Upper lobe of right lung (tissue), 1 donor: ENCODE results near the gene SRXN1. TPM values are rescaled to one million over a fixed set of nuclear protein-coding genes. Genes with fewer than 3 reads are reported as not detected.

Source experiments
- ATAC-seq: fragments of 200-7000 bp; cut with Tn5 transposase; one replicate; pipeline ENCODE4 v1.9.1; 2020; ENCODE audit warnings: mild to moderate bottlenecking, moderate library complexity
- DNase-seq: peaks from one replicate; pipeline ENCODE4 v3.0.0-alpha.2; 2020
- H3K27ac ChIP-seq: fragments of 200-600 bp; one replicate; pipeline ENCODE4 v1.8.0; 2022
- H3K27me3 ChIP-seq: fragments of 200-600 bp; one replicate; pipeline ENCODE4 v1.8.0; 2022; ENCODE audit warnings: mild to moderate bottlenecking
- H3K36me3 ChIP-seq: fragments of 200-600 bp; one replicate; pipeline ENCODE4 v1.8.0; 2022
- H3K4me1 ChIP-seq: fragments of 200-600 bp; one replicate; pipeline ENCODE4 v1.8.0; 2022
- H3K4me3 ChIP-seq: fragments of 200-600 bp; one replicate; pipeline ENCODE4 v1.8.0; 2022; ENCODE audit warnings: mild to moderate bottlenecking
- H3K9me3 ChIP-seq: fragments of 200-600 bp; one replicate; pipeline ENCODE4 v1.8.0; 2022
- intact Hi-C: fragments of 100-400 bp; cut with DNase I; formaldehyde crosslinking; loops from one replicate; pipeline ENCODE4 v1.11.0; 2022
- total RNA-seq: library from RNA; stranded (reverse); fragmentation: NEBNext Ultra II Directional; extraction: Animal tissue kit (Norgen Biotek cat#: 25700); gene quantifications from one replicate; pipeline ENCODE4 v1.2.1, GENCODE V29; 2021
- TF ChIP-seq, protein P1 (sequence below): fragments of 200-600 bp; IDR thresholded peaks from one replicate; pipeline ENCODE4 v1.8.0; 2022; ENCODE audit warnings: antibody characterized with exemption
- donor health status: DM: no; HTN: yes; CAD: no; lungs with severe emphysema.

Gene SRXN1
- total RNA-seq, 1 donor from 2014 or later = 41.2 TPM

DNA sequence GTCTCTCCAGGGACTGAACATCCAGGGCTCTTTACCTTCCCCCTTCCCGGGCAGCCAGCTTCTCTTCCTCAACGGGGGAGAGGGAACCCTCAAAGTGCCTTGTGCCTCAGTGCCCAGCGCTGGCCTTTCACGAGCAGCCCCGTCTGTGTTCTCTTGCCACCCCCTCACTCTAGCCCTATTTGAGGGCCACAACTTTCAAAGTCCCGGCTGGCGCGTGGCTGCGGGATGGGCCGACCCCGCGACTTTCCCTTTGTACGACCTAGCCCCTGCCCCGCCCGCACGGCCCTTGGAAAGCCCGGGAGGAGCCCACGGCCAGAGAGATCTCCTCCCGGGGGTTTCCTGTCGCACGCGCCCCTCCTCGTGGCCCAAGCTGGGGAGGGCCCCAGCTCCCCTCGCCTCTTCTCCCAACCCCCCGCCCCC lies 22.0 kb upstream of the SRXN1 start:
- no peaks in the 10 kb centered on the region for H3K9me3 ChIP-seq
- ATAC-seq (no peak), DNase-seq (no peak)
- no peak overlapping the region for H3K4me3 ChIP-seq
- H3K4me1 ChIP-seq = peaks cover 12% of the 10 kb centered on the region
- intact Hi-C loops = no loop called here
- no peak overlapping the region for H3K27ac ChIP-seq
- TF ChIP-seq, protein P1, sequence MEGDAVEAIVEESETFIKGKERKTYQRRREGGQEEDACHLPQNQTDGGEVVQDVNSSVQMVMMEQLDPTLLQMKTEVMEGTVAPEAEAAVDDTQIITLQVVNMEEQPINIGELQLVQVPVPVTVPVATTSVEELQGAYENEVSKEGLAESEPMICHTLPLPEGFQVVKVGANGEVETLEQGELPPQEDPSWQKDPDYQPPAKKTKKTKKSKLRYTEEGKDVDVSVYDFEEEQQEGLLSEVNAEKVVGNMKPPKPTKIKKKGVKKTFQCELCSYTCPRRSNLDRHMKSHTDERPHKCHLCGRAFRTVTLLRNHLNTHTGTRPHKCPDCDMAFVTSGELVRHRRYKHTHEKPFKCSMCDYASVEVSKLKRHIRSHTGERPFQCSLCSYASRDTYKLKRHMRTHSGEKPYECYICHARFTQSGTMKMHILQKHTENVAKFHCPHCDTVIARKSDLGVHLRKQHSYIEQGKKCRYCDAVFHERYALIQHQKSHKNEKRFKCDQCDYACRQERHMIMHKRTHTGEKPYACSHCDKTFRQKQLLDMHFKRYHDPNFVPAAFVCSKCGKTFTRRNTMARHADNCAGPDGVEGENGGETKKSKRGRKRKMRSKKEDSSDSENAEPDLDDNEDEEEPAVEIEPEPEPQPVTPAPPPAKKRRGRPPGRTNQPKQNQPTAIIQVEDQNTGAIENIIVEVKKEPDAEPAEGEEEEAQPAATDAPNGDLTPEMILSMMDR = no peak
- peaks cover 80% of the 10 kb centered on the region for H3K27me3 ChIP-seq
- no peaks in the 10 kb centered on the region for H3K36me3 ChIP-seq

DNA sequence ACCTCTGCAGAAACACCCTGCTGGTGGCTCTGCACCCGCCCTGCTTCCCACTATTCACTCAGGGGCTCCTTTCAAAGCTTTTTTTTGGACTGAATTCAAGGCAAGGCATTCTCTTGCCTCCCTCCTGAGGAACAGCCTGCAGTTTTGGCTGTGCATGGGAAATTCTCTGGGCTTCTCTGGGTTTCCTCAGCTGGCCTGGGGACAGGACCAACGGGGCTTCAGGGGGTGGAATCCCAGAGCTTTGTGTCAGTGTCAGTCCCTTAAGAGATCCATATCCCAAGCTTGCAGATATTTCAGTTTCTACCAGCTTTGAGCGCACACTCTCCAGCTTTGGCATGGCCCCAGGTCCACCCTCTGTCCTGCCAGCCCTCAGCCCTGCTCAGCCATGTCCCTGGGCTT lies 20.6 kb upstream of the SRXN1 start:
- Histone ChIP-seq H3K36me3 (no peaks in the 10 kb centered on the region), H3K27me3 (peaks cover 67% of the 10 kb centered on the region), H3K4me1 (peaks cover 12% of the 10 kb centered on the region), H3K27ac (no peak overlapping the region), H3K9me3 (no peaks in the 10 kb centered on the region), H3K4me3 (no peak overlapping the region)
- DNase-seq (no peak), ATAC-seq (no peak)
- intact Hi-C loops = no loop called here
- TF ChIP-seq, protein P1 = no peak

DNA sequence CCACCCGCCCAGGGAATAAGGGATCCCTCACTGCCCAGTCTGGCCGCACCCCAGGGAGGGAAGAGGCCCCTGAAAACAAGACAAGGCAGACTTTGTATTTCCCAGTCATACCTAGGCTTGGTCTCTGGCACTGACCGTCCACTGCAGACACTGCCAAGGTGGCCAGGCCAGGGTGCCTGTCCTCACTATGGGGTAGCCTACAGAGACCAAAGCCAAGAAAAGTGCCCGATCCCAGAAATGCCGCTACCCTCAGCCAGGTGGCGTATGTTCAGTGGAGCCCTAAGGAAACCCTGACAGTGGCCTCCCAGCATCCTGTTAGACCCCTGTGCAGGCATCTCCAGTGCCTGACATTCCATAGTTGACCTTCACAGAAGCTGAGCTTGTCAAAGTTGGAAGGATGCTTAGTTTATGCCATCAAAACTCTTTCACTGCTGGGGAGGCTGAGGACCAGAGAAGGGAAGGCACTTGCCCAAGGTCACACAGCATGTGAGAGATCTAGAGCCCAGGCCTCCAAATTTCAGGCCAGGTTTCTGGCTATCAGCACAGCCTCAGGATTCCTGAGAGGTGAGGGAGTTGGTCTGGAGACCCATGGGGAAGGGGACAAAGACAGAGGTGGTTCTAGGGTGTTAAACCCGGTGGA lies 20.1 kb upstream of the SRXN1 start:
- Histone ChIP-seq H3K4me3 (no peak overlapping the region), H3K36me3 (no peaks in the 10 kb centered on the region), H3K27me3 (peaks cover 61% of the 10 kb centered on the region), H3K27ac (no peak overlapping the region), H3K4me1 (peaks cover 12% of the 10 kb centered on the region), H3K9me3 (no peaks in the 10 kb centered on the region)
- intact Hi-C loops = no loop called here
- TF ChIP-seq, protein P1 = no peak
- ATAC-seq = no peak
- no peak for DNase-seq

DNA sequence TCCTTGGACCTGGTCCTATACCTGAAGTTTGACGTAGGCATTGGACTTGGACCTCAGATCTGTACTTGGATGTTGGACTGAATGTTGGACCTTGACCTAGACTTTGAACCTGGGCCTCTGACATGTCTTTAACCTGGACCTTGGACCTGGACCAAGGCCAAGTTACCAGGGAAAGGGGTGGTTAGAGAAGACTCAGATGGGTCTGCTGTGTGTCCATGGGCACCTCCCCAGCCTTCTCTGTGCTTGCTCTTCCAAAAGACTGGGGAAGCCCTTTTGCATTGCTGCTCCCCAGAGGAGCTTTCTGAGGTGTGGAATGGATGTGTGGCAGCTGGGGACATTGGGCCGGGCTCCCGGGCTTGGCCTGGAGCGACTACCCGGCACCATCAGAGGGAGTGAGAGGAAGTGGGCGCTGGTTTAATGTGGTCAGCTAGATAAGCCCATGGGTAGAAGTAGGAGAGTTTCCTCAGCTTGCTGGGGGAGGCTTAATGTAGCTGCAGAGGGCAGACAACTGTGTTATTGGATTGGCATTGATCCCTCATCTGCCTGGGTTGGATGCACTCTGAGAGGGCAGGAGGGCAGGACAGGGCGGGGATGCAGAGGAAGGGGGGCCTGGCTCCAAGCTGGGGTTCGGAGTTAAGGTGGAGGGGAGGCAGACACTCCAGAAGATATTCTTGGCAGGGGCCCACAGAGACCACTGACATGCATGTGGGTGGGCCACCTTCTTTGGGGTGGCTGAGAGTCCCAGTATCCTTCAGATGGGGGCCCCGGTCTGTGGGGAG lies 18.4 kb upstream of the SRXN1 start:
- H3K27ac ChIP-seq = no peak overlapping the region
- H3K9me3 ChIP-seq = no peaks in the 10 kb centered on the region
- intact Hi-C loops = no loop called here
- DNase-seq (no peak), ATAC-seq (no peak)
- H3K36me3 ChIP-seq = no peaks in the 10 kb centered on the region
- peaks cover 52% of the 10 kb centered on the region for H3K27me3 ChIP-seq
- peaks cover 11% of the 10 kb centered on the region for H3K4me1 ChIP-seq
- TF ChIP-seq, protein P1 = no peak
- no peak overlapping the region for H3K4me3 ChIP-seq

DNA sequence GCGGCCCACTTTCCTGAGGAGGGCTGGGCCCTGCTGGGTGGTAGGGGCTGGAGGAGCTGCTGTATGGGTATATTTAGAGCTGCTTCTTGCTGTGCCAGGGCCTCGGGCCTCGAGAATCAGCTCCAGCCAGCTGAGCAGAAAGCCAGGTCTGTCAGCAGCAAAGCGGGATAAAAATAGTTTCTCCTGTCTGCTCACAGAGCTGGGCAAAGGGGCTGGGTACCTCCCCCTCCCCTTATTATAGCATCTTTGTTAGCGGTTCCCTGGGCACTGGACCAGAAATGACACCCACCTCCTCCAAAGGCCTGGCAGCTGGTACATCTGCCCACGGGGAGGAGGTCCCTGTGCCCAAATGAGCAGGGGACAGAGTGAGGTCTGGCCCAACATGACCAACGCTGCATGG lies 16.6 kb upstream of the SRXN1 start:
- H3K4me3 ChIP-seq = no peak overlapping the region
- intact Hi-C loops = no loop called here
- no peak for DNase-seq
- H3K4me1 ChIP-seq = no peaks in the 10 kb centered on the region
- H3K9me3 ChIP-seq = no peaks in the 10 kb centered on the region
- TF ChIP-seq, protein P1 = no peak
- H3K36me3 ChIP-seq = no peaks in the 10 kb centered on the region
- no peak for ATAC-seq
- no peak overlapping the region for H3K27ac ChIP-seq
- H3K27me3 ChIP-seq = peaks cover 59% of the 10 kb centered on the region
